Inferior parietal cortex (tissue), 1 donor: ENCODE measurements around the gene RASA2.
"Not testable (repeated sequence)": the region's sequence is repeated elsewhere in the genome, so short reads cannot be mapped to it uniquely, and the experiment has no call there.

Source experiments
- DNase-seq: peaks from one replicate; pipeline ENCODE4 v3.0.0-alpha.2; 2016; ENCODE audit errors: extremely low spot score

The RASA2 gene

DNA sequence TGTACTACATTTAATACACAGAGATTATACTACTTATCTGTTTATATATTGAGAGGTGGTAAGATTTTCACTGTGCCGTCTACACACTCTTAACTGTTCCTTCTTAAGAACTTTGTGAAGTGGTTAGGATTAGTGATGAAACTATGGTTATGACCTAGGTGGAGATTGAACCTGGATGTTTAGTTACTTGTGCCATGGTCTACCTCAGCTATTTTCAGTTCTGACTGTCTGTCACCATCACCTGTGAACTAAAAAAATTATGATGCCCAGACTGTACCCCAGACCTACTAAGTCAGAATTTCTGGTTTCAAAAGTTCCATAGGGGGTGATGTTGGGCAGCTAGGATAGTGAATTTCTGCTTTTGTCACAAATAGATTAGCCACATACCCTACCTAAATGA lies 6.4 kb downstream of the RASA2 start:
- DNase-seq = no peak

DNA sequence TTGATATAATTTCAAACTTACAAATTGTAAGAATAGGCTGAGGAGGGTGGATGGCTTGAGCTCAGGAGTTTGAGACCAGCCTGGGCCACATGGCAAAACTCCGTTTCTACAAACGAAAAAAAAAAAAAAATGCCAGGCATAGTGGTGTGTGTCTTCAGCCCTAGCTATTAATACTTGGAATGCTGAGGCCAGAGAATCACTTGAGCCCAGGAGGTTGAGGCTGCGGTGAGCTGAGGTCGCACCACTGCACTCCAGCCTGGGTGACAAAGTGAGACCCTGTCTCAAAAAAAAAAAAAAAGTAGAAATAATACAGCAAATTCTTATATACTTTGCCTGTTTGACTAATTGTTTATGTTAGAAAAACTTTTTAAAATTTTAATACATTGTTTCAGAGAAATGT lies 10.8 kb downstream of the RASA2 start:
- not testable (repeated sequence) for DNase-seq

DNA sequence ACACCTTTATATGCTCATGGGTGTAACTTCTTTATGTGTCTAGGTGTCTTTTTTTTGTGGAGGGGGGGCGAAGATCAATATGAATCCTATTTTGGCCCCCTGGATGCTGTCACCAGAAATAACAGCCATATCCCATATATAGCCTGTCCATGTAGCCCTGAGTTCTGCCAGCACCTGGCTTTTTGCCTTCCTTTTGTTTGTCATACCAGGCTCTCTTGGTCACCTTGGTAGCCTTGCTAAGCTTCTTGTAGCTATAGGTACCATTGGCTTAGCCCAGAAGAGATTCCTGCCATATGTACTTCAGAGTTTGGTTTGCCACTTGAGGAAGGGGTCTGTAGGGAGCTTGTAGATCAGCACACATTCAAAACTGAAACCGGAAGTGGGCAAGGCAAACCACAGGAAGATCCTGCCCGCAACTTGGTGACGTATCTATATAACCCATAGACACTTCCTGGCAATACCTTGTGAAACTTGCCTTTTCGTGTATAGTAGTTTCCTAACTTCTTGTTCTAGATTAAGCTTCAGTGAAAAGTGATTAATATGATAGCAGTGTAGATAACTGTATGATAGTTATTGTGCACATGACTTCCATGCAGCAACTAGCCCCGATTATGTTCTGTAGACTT lies 11.9 kb downstream of the RASA2 start:
- DNase-seq = no peak

DNA sequence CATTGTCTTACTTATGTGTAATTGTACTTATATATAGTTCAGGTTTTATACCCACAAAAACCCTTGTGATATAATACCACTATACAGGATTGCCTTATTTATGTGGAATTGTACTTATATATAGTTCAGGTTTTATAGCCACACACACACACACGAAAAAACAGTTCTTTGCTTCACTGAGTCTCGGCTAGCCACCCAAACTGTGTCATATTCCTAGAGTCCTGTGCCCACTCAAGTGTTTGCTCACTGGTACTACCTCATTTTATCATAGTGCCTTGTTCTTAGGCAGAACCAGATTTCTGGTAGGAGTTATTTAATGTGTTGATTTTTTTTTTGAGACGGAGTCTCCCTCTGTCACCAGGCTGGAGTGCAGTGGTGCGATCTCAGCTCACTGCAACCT lies 12.5 kb downstream of the RASA2 start:
- DNase-seq = no peak

DNA sequence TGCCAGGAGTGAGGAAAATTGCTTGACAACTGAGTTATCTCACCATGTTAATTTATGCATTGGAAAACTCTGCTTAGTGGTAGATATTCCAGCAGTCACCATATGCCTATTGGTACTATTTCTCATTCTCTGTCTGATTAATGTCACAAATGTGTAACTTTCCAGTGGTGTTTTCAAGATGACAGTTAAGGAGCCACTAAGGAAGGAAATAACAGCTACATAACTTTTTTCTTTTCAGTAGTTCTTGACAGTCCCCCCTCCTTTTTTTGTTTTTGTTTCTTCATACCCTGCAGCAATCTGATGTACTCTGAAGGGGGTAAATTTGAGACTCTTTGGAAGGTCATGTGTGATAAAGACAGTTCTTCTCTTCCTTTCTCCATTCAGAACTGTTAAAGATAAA lies 13.1 kb downstream of the RASA2 start:
- no peak for DNase-seq

DNA sequence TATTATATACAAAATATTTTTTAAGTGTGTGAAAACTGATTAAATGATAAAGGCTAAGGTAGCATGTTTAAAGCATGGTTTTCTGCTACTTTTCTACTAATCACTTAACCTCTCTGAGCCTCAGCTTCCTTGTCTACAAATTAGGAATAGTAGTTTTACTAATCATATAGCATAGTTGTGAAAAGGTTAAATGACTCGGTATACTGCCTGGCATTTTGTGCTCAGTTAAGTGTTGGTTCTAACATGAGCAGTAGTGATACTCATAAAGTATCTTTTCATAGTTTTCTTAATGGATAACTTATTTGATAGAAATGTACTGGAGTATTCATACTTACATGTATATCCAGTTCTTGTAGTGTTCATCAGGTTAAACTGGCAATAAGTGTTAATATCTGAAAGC lies 13.6 kb downstream of the RASA2 start:
- DNase-seq = no peak

DNA sequence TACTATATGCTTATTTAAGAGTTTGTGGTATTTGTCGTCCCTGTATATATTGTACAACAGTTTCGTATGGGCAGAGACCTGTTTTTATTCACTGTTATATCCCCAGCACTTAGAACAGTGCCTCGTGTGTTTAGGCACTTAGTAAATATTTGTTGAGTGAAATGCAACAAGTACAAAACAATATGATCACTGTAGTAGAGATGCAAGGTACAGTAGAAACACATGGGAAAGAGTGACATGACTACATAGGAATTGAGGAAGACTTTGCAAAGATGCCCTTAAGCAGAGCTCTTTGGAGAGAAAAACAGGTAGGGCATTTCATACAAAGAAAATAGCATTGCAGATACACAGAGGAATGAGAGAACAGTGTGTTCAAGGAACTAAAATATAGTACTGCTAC lies 18.3 kb downstream of the RASA2 start:
- DNase-seq = no peak

DNA sequence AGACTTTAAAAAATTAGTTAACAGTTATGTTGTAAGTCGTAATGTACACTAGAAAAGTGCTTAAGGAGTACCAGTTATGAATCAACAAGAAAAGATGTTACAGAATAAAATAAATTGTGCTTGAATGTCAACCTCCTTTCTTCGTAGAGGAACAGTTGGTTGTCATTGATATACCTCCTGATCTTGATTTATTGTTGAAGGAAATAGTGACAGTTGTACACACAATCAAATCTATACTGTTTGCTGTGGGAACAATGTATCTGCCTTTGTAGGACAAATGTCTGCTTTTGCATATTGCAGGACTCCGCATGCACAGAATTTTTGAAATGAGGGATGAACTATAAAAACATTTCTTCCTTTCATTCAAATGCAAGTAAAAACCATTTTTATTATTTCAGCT lies 19.2 kb downstream of the RASA2 start:
- no peak for DNase-seq

DNA sequence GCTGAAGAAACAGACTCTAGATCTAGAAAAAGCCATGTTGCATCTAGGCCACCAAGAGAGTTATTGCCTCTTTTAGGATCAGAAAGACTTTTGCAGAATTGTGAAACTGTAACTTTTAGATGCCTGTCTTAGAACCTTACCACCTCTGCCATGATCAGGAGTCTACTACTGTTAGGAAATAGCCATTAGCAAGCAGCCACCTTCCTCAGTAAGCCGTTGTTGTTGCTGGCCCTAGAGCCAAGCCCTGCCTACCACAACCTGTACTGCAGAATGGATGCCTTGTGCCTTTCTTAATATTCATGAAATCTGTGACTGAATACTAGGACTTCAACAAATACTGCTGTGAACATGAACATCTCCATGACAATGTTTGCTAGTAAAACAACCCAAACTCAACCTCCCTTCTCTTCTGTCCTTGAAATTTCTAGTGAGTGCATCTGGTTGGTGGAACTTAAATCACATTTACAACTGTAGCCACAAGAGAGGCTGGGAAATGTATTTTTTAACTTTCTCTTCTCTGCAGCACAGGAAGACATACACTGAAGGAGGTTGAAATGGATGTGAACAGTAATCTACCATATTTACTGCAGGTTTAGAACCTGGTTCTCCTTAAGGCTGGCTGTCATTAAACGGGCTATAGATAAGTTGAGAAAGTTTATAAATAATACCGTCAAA lies 20.7 kb downstream of the RASA2 start:
- no peak for DNase-seq

DNA sequence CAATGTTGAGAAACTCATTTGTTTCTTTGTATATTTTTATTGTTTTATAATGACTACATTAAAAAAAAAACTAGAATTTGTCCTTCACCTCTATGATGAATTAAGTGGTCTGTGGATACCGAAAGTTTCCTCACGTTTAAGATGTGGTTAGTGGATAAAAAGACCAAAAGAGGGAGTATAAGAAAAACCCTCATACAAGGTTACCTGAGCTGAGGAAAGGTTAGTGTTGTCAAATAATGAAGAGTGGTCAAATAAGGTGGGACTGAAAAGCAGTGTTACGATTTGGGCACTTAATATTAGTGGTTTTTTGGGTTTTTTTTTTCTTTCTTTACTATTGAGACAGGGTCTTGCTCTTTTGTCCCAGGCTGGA lies 21.2 kb downstream of the RASA2 start:
- no peak for DNase-seq

DNA sequence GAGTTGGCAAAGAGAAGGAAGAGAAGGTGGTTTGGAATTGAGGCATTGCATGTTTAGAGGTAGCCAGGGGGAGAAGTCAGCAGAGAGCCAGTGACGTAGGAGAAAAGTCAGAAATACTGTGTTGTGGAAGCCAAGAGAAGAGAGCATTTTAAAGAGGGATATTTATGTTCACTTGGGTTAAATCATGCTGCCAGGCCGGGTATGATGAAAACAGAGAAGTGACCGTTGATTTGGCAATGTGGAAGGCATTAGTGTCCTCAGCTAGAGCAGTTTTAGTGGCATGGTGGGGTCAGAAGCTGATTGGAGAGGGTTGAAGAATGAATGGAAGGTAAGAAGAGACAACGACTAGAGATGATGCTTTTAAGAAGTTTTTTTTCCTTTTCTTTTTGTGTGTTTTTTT lies 24.5 kb downstream of the RASA2 start:
- no peak for DNase-seq

DNA sequence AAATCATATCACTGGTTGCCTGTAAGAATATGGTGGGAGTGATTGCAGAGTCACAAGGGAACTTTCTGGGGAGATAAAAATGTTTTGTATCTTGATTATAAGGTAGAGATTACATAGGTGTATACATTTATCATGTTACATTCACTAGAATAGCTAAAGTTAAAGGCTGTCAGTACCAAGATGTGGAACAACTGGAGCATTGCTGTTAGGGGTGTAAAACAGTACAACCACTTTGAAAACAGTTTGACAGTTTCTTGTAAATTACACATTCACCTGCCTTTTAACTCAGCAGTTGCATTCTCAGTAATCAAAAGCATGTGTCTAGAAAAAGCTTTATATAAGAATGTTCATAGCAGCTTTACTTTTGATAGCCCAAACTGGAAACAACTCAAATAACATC lies 27.6 kb downstream of the RASA2 start:
- no peak for DNase-seq

DNA sequence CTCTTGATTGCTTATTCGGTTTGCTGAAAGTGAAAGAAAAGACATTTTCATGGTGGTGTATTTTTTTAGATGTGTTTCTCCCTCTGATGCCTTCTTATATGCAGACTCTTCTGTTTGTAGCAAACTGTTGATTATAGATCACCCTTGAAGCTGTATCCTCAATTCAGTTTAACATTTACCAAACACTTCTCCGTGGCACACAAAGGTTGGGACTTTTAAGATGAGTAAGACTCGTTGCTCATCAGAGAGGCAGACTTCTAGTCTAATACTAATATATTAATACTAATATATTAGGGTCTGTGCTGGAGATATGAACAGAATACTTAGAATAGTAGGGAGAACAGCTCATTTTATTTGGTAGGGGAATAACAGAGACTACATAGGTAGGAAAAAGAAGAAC lies 32.8 kb downstream of the RASA2 start:
- no peak for DNase-seq

DNA sequence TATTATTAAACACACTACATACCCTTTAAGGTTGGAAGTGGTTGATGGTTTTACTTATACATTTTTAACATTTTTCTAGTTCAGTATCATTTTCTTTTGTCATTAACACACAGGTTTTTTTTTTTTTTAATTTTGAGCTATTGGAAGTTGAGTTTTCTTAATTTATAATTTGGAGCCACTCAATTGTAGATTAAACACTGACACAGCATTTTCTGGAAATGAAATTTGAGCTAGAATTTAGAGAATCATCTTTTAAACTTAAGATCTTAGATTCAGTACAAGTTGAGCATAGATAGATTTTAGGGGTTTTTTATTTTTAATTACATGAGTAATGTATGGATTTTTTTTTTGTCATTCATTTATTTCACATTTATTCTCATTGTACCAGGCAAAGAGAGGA lies 35.0 kb downstream of the RASA2 start:
- no peak for DNase-seq

DNA sequence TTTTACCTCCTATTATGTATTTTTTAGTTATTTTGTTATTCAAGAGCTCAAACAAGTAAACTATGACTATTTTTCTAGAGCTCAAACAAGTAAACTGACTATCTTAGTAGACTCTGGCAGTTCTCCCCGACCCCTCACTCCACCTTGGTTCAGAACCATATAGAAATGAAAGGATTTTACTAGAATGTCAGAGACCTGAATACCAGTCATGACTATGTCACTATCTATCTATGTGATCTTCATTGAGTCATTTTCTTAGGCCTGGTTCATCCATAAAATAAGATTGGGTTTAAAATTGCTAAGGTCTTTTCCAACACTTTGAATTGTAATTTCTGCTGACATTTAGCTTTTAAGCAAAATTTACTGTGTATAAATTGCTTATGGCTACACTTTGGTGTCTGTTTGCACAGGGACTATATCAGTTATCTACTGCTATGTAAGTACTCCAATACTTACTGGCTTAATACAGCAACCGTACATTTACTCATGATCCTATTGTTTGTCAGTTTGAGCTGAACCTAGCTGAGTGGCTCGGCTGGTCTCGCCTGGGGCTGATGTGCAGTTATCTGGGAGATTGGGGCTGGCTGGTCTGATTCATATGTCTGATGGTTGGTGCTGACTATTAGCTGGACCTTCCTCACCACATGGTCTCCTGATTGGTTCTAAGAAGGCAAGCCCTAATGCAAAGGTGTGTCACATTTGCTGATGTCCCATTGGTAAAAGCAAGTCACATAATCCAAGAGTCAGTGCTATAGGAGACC lies 37.0 kb downstream of the RASA2 start:
- no peak for DNase-seq

DNA sequence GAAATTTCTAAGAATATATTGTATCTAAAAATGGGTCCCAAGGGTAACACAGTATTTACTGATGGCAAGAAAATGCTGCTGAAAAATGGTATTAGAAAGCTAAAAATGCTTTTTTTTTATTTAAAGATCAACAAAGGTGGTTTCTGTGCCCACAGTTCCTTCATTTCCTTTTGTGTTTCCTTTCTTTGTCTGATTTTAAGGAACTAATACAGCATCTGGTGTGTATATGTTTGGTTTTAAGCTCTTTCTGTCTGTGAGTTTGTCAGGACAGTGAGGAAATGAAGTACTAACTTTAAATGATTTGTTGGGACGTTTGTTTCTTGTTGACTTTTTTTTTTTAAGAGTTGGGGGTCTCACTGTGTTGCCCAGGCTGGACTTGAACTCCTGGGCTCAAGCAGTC lies 38.2 kb downstream of the RASA2 start:
- DNase-seq = no peak

DNA sequence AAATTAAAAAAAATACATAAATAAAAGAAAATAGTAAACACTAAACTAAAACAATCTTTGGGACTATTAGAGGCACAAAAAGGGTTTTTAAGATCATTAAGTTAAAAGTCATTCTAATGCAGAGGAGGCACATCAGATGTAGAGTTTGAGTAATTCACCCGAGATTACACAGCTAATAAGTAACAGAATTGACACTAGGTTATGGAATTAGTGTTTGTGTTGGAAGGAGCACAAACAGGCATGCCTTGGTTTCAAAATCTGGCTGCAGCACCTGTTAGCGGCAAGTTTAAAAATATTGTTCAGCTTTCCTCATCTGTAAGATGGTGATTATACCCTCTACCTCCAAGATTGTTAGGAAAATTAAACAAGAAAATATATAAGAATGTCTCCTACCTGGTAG lies 39.0 kb downstream of the RASA2 start:
- DNase-seq = no peak

DNA sequence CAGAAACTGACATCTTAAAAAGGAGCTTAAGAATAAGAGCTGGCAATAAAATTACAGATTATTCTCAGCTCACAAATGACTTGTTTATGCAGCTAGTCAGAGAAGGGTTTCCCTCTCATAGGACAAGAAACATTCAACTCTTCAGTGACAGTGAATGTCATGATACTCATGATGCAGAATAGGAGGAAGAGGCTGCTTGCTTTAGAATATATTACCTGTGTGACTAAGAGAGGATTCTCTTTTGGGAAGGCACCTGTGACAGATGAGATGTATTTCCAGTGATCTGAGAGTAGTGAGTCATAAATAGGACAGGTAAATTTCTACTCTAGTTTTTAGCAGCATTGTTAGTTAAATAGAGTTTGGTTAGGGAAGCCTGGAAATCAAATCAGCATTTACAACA lies 39.9 kb downstream of the RASA2 start:
- DNase-seq = no peak

DNA sequence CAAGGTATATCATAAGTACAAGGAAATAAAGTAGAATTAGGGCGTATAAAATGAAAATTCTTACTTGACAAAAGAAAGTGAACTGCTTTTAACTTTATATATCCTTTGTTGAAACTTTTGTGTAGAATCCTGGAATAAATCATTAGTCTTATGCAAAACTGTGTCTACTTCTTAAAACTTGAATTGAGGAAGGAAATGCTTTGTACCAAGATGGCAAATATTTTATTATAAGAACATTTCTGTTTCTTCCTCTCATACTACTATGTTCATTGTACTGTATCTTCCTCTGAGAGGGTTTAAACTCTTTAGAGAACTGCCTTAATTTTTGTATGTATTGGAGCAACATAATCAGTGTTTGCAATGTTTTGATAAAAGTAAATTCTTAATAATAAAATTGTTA lies 42.0 kb downstream of the RASA2 start:
- no peak for DNase-seq

DNA sequence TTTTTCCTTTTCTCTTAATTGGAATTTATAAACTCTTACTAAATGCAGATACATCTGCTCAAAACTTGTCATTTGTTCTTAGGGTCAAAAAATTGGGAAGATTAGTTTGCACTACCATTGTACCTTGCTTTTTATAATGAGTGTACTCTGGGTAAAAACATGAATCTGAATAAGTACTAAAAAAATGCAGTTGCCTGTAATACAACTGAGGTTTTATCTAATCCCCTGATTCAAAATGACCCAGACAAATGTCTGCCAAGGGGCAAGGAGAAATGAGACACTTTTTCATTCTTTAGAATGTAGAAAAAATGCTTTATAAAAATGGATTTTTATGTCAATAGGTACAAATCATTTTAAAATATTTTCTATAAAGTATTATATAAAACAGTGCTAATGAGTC lies 42.4 kb downstream of the RASA2 start:
- DNase-seq = no peak

DNA sequence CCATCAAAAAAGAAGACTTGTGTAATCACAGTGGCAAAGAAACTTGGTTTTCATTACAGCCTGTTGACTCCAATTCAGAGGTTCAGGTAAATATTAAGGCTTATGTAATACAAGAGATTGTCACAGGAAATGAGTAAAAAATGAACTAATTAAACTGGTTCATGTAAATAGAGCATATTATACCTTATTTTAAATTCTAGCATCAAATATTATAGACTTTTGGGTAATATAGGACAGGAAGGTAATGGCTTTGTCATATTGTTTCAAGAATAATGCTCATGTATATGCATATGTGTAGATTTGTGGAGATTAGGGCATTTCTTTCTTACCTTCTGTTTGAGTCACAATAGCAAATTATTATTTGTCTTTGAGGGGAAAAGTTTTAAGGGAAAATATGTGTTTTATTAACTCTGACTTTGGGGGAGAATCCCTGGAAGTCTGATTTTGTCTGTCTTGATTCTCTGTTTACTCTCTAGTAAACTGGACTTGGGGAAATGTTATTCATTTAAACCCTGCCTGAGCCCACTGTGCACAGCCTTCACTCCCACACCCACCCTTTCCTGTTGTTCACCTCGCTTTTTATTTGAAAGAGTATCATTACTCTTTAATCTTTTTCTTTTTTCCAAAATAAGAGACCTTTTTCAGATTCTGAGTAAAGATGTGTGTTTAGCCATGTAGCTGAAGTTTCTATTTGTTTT lies 43.0 kb downstream of the RASA2 start:
- no peak for DNase-seq

DNA sequence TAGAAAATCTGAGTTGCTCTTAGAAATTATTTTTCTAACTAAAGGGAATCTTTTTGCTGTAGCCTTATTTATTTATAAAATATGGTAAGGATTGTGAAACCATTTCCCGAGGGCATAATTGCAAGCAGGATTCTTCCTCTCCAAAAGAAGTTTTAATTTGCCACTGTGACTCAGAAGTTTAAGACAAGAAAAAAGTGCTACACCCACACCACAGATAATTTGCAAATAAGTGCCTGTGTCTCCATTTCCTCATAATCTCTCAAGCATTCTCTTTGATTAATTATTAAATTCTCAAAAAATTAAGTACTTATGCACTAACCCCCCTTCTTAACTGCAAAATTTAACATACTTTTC lies 43.6 kb downstream of the RASA2 start:
- DNase-seq = no peak

DNA sequence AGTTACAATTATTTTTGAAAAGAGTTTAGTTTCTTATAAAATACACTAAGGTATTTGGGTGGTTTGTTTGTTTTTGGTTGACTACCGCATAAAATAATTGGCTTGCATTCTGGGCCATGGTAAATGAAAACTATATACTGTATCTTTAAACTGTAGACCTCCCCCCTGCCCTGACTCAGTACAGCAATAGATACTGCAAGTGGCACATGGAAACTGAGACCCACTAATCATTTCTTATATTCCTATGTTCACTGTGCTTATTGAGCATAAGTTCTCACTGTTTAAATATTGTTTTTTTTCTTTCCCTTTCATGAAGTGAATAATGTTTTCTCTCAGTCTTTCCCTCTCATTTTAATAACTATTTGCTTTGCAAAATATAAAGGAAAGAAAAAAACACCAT lies 45.8 kb downstream of the RASA2 start:
- no peak for DNase-seq
